ENCODE measurements around the gene SCT.

DNA sequence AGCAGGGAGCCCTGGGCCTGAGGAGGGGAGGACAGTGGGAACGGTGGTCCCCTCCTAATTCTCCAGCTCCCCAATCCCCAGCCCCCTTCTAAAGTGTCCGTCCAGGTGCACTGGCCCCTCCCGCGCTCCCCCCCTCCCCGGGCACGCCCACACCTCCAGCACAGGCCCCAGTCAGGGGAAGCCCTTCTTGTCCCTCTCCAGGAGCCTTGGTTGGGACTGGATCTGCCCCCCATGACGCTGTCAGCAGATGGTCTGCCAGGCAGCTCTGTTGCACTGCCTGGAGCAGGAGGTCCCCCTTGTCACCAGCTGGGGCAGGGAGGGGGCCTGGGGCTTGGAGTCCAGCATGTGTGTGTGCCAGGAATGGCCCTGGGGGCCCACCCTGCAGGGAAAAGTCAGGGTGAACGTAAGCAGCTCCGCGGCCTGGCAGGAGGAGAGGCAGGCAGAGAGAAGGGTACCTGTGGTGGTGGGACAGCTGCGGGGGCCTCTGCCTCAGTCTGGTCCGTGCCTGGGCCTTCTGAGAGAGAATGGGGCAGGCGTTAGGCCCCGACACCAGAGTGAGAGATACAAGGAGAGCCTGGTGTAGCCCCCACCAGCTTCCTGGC is 12.9 kb downstream of the SCT start:
- TF ChIP-seq YY1 (IDR thresholded peaks at IDR 0.05; ENCODE audit: insufficient read depth, insufficient read length) = no peak
- TF ChIP-seq SUZ12 (IDR thresholded peaks at IDR 0.05; ENCODE audit: extremely low read depth, insufficient read depth, insufficient read length) = no peak
- no peak for TF ChIP-seq ZNF274 (IDR thresholded peaks at IDR 0.05; ENCODE audit: low read depth, low read length)

All from NT2/D1 (cell line).